Prostate gland (tissue), 2 donors: ENCODE data around the gene C1orf159. TPM values are rescaled to one million over a fixed set of nuclear protein-coding genes. Genes with fewer than 3 reads are reported as not detected.

ENCODE experiments used
- DNase-seq: peaks from one replicate; pipeline ENCODE4 v3.0.0-alpha.2; 2019; ENCODE audit warnings: low spot score
- H3K27ac ChIP-seq, 2 donors: fragments of 200-600 bp; sonication (generic); 2 replicates each; pipeline ENCODE4 v1.5.1; 2017 to 2019
- H3K27me3 ChIP-seq: fragments of 200-600 bp; sonication (generic); replicated peaks from 2 replicates; pipeline ENCODE4 v1.5.1; 2019; ENCODE audit not compliant: insufficient read depth
- H3K36me3 ChIP-seq, 2 donors: fragments of 200-600 bp; sonication (generic); 1 replicate in 1 of 2; 2 replicates in 1 of 2; pipeline versions ENCODE4 v1.5.1 to v1.8.1; 2017 to 2019
- H3K4me1 ChIP-seq: fragments of 200-600 bp; sonication (generic); replicated peaks from 2 replicates; pipeline ENCODE4 v1.5.1; 2019
- H3K4me3 ChIP-seq, 2 donors: fragments of 200-600 bp; sonication (generic); 2 replicates each; pipeline ENCODE4 v1.5.1; 2017 to 2019
- H3K9me3 ChIP-seq: fragments of 200-600 bp; sonication (generic); 2 replicates; pipeline ENCODE4 v1.5.1; 2017
- POLR2A ChIP-seq: fragments of 450-650 bp; IDR thresholded peaks from one replicate; pipeline ENCODE4 v1.6.1; 2016; ENCODE audit warnings: antibody characterized with exemption, mild to moderate bottlenecking
- POLR2AphosphoS5 ChIP-seq: sonication (generic); formaldehyde crosslinking; IDR thresholded peaks from one replicate; pipeline ENCODE4 v1.6.1; 2017; ENCODE audit warnings: antibody characterized with exemption
- WGBS: methylation state at CpG from one replicate; pipeline ENCODE4 v1.1.5; 2018; 5-methylcytosine and 5-hydroxymethylcytosine counted together
- intact Hi-C: fragments of 100-400 bp; cut with DNase I; formaldehyde crosslinking; loops from one replicate; pipeline ENCODE4 v1.14.2; 2022
- total RNA-seq, 2 donors: library from RNA; depleted of rRNA; stranded (reverse); fragments of >200 nt; gene quantifications; one replicate each; pipeline ENCODE4 v1.1.0, GENCODE V29; 2016
- TF ChIP-seq, protein P1 (sequence below), 4 experiments: fragments of 200-600 bp in 2 of 4; fragments of 450-650 bp in 2 of 4; sonication (generic) in 2 of 4; IDR thresholded peaks; 1 replicate in 3 of 4; 2 replicates in 1 of 4; pipeline ENCODE4 v1.5.1; 2016 to 2019; ENCODE audit warnings: antibody characterized with exemption in 4 of 4, mild to moderate bottlenecking in 2 of 4, moderate library complexity in 2 of 4

The C1orf159 gene
- total RNA-seq, 2 donors from 2014 or later = 20.0 to 26.4 TPM

DNA sequence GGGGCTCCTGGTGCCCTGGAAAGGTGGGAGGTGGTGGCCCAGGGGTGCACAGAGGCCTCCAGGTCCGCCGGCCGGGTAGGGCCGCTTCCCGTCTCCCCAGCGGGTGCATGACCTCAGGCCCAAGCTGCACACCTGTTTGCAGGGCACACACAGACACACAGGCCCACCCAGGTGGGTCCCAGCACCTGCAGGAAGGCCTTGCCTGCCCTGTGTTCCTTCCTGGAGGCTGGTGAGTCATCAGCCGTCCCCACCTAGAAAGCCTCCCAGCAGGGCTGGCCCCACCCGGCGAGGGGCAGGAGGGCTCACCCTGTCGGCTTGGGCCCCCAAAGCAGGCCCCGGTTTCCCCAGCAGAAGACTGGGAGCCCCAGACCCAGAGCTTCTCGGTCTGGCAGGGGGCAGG, 34.2 kb upstream of the C1orf159 start:
- intact Hi-C loops = no loop called here
- DNase-seq = no peak
- WGBS = 81% methylated on average over 8 of the region's 12 CpGs
- H3K36me3 ChIP-seq = no peaks in the 10 kb centered on the region
- H3K4me3 ChIP-seq = no peak overlapping the region
- H3K9me3 ChIP-seq = no peaks in the 10 kb centered on the region
- no peaks in the 10 kb centered on the region for H3K4me1 ChIP-seq
- no peaks in the 10 kb centered on the region for H3K27me3 ChIP-seq
- TF ChIP-seq POLR2AphosphoS5 = no peak
- TF ChIP-seq POLR2A = no peak
- TF ChIP-seq, protein P1, sequence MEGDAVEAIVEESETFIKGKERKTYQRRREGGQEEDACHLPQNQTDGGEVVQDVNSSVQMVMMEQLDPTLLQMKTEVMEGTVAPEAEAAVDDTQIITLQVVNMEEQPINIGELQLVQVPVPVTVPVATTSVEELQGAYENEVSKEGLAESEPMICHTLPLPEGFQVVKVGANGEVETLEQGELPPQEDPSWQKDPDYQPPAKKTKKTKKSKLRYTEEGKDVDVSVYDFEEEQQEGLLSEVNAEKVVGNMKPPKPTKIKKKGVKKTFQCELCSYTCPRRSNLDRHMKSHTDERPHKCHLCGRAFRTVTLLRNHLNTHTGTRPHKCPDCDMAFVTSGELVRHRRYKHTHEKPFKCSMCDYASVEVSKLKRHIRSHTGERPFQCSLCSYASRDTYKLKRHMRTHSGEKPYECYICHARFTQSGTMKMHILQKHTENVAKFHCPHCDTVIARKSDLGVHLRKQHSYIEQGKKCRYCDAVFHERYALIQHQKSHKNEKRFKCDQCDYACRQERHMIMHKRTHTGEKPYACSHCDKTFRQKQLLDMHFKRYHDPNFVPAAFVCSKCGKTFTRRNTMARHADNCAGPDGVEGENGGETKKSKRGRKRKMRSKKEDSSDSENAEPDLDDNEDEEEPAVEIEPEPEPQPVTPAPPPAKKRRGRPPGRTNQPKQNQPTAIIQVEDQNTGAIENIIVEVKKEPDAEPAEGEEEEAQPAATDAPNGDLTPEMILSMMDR (IDR thresholded peaks at IDR 0.05) = no peak
- no peak overlapping the region for H3K27ac ChIP-seq

DNA sequence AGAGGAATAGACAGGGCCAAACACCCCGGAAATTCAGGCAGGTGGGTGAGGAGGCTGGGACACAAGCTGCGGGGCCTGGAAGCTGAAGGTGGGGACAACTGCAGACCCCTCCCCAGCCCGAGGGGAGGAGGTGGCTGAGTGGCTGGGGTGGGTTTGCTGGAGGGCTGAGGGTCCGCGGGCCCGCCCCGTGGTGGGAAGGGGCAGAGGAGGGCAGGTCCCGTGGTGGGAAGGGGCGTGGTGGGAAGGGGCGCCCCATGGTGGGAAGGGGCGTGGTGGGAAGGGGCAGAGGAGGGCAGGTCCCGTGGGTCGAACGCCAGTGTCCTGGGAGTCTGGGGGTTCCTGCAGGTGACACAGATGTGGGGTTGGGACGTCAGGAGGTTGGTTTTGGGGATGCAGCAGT, 33.5 kb upstream of the C1orf159 start:
- intact Hi-C loops = no loop called here
- no peaks in the 10 kb centered on the region for H3K4me1 ChIP-seq
- TF ChIP-seq, protein P1 (IDR thresholded peaks at IDR 0.05) = no peak
- WGBS = 88% methylated on average over 15 of the region's 15 CpGs
- no peaks in the 10 kb centered on the region for H3K27me3 ChIP-seq
- no peak overlapping the region for H3K27ac ChIP-seq
- no peak overlapping the region for H3K4me3 ChIP-seq
- H3K36me3 ChIP-seq = no peaks in the 10 kb centered on the region
- no peaks in the 10 kb centered on the region for H3K9me3 ChIP-seq
- no peak for DNase-seq

GRCh38 chr1:1148569-1148968, 32.7 kb upstream of the C1orf159 start:
- Histone ChIP-seq H3K27ac (no peak overlapping the region), H3K27me3 (no peaks in the 10 kb centered on the region), H3K4me1 (no peaks in the 10 kb centered on the region), H3K36me3 (no peaks in the 10 kb centered on the region), H3K4me3 (no peak overlapping the region), H3K9me3 (no peaks in the 10 kb centered on the region)
- DNase-seq = no peak
- WGBS = 62% methylated on average over 24 of the region's 24 CpGs
- TF ChIP-seq POLR2A (no peak), POLR2AphosphoS5 (no peak)
- TF ChIP-seq, protein P1 (IDR thresholded peaks at IDR 0.05) = no peak
- intact Hi-C loops = no loop called here

DNA sequence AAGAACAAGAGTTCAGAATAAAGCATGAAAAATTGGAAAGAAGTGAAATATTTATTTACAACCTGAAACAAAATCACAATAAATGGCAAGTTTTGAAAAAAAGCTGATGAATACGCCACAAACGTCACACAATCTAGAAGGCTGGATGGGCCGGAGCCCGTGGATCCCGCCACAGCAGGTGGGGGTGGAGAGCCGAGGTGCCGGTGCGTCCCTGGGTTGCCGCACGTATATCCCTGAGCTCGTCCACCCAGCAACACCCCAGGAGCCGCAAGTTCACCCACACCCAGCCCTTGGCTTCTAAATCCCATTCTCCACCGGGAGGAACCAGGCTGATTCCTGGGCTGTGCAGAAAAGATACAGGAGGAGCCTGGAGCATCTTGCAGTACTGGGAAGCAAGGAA, 32.2 kb upstream of the C1orf159 start:
- no peaks in the 10 kb centered on the region for H3K4me1 ChIP-seq
- H3K36me3 ChIP-seq = no peaks in the 10 kb centered on the region
- H3K27me3 ChIP-seq = no peaks in the 10 kb centered on the region
- no peak for TF ChIP-seq POLR2A
- no peak for TF ChIP-seq POLR2AphosphoS5
- TF ChIP-seq, protein P1 (IDR thresholded peaks at IDR 0.05) = no peak
- H3K4me3 ChIP-seq = no peak overlapping the region
- 87% methylated on average over 13 of the region's 13 CpGs for WGBS
- no peaks in the 10 kb centered on the region for H3K9me3 ChIP-seq
- no peak overlapping the region for H3K27ac ChIP-seq
- intact Hi-C loops = no loop called here
- DNase-seq = no peak

- Histone ChIP-seq H3K27me3 (no peaks in the 10 kb centered on the region), H3K4me1 (no peaks in the 10 kb centered on the region), H3K36me3 (no peaks in the 10 kb centered on the region), H3K27ac (no peak overlapping the region), H3K9me3 (no peaks in the 10 kb centered on the region), H3K4me3 (no peak overlapping the region)
- 89% methylated on average over 11 of the region's 15 CpGs for WGBS
- no peak for TF ChIP-seq POLR2A
- DNase-seq = no peak
- intact Hi-C loops = no loop called here
These were observed 30.7 kb upstream of the C1orf159 start for GRCh38 chr1:1146596-1146995.
